Measurements from ENCODE around the gene NADK2.

Gene NADK2

GRCh38 chr5:36175043-36175442, 66.7 kb downstream of the NADK2 start:
- peaks cover 96% of the 10 kb centered on the region for H3K36me3 ChIP-seq (ENCODE audit: control insufficient read depth, low read length)
- no peaks in the 10 kb centered on the region for H3K4me1 ChIP-seq (ENCODE audit: control insufficient read depth, low read length)
- H4K20me1 ChIP-seq (ENCODE audit: control insufficient read depth, insufficient read depth, low read depth, low read length), result no peaks in the 10 kb centered on the region
- no peak overlapping the region for H3K4me3 ChIP-seq (ENCODE audit: low read length)
- H3K27me3 ChIP-seq (ENCODE audit: control insufficient read depth, low read length), result no peaks in the 10 kb centered on the region
- TF ChIP-seq EZH2phosphoT487 (IDR thresholded peaks at IDR 0.05; ENCODE audit: borderline replicate concordance, low read length) (no peak), CTCF (IDR thresholded peaks at IDR 0.05; ENCODE audit: low read depth, low read length, poor library complexity, severe bottlenecking) (no peak)
- no peak overlapping the region for H3K27ac ChIP-seq (ENCODE audit: low read depth, low read length)
- H3K9me3 ChIP-seq (ENCODE audit: control insufficient read depth, insufficient read depth, low read length), result no peaks in the 10 kb centered on the region
- H3F3A ChIP-seq (ENCODE audit: control insufficient read depth, insufficient read depth), result no peaks in the 10 kb centered on the region
- no peaks in the 10 kb centered on the region for H3K79me2 ChIP-seq (ENCODE audit: control insufficient read depth, low read length)
- no peaks in the 10 kb centered on the region for H3K9me2 ChIP-seq (replicated peaks; ENCODE audit: control insufficient read depth, low read length)
- H3K4me2 ChIP-seq (ENCODE audit: low read length), result no peak overlapping the region

GRCh38 chr5:36174119-36174518, 67.6 kb downstream of the NADK2 start:
- Histone ChIP-seq H3K4me2 (ENCODE audit: low read length) (no peak overlapping the region), H3K4me3 (ENCODE audit: low read length) (no peak overlapping the region), H3F3A (ENCODE audit: control insufficient read depth, insufficient read depth) (no peaks in the 10 kb centered on the region), H3K79me2 (ENCODE audit: control insufficient read depth, low read length) (no peaks in the 10 kb centered on the region), H3K27me3 (ENCODE audit: control insufficient read depth, low read length) (no peaks in the 10 kb centered on the region), H3K9me2 (replicated peaks; ENCODE audit: control insufficient read depth, low read length) (no peaks in the 10 kb centered on the region), H3K27ac (ENCODE audit: low read depth, low read length) (no peak overlapping the region), H3K9me3 (ENCODE audit: control insufficient read depth, insufficient read depth, low read length) (no peaks in the 10 kb centered on the region), H3K4me1 (ENCODE audit: control insufficient read depth, low read length) (no peaks in the 10 kb centered on the region), H4K20me1 (ENCODE audit: control insufficient read depth, insufficient read depth, low read depth, low read length) (no peaks in the 10 kb centered on the region), H3K36me3 (ENCODE audit: control insufficient read depth, low read length) (peaks cover 96% of the 10 kb centered on the region)
- TF ChIP-seq EZH2phosphoT487 (IDR thresholded peaks at IDR 0.05; ENCODE audit: borderline replicate concordance, low read length), result no peak
- TF ChIP-seq CTCF (IDR thresholded peaks at IDR 0.05; ENCODE audit: low read depth, low read length, poor library complexity, severe bottlenecking), result no peak

- H3K36me3 ChIP-seq (ENCODE audit: control insufficient read depth, low read length), result peaks cover 95% of the 10 kb centered on the region
- H3K27ac ChIP-seq (ENCODE audit: low read depth, low read length), result no peak overlapping the region
- no peaks in the 10 kb centered on the region for H3K4me1 ChIP-seq (ENCODE audit: control insufficient read depth, low read length)
- no peak overlapping the region for H3K4me2 ChIP-seq (ENCODE audit: low read length)
- H3K9me3 ChIP-seq (ENCODE audit: control insufficient read depth, insufficient read depth, low read length), result no peaks in the 10 kb centered on the region
- no peaks in the 10 kb centered on the region for H3K79me2 ChIP-seq (ENCODE audit: control insufficient read depth, low read length)
- H3K9me2 ChIP-seq (replicated peaks; ENCODE audit: control insufficient read depth, low read length), result no peaks in the 10 kb centered on the region
- TF ChIP-seq EZH2phosphoT487 (IDR thresholded peaks at IDR 0.05; ENCODE audit: borderline replicate concordance, low read length) (no peak), CTCF (IDR thresholded peaks at IDR 0.05; ENCODE audit: low read depth, low read length, poor library complexity, severe bottlenecking) (no peak)
- no peaks in the 10 kb centered on the region for H4K20me1 ChIP-seq (ENCODE audit: control insufficient read depth, insufficient read depth, low read depth, low read length)
- no peaks in the 10 kb centered on the region for H3K27me3 ChIP-seq (ENCODE audit: control insufficient read depth, low read length)
- H3F3A ChIP-seq (ENCODE audit: control insufficient read depth, insufficient read depth), result no peaks in the 10 kb centered on the region
- H3K4me3 ChIP-seq (ENCODE audit: low read length), result no peak overlapping the region
Measured at GRCh38 chr5:36173426-36173825, 68.3 kb downstream of the NADK2 start.

- no peak for TF ChIP-seq EZH2phosphoT487 (IDR thresholded peaks at IDR 0.05; ENCODE audit: borderline replicate concordance, low read length)
- TF ChIP-seq CTCF (IDR thresholded peaks at IDR 0.05; ENCODE audit: low read depth, low read length, poor library complexity, severe bottlenecking), result no peak
- H3K4me2 ChIP-seq (ENCODE audit: low read length), result no peak overlapping the region
- H3K27me3 ChIP-seq (ENCODE audit: control insufficient read depth, low read length), result no peaks in the 10 kb centered on the region
- H3K9me3 ChIP-seq (ENCODE audit: control insufficient read depth, insufficient read depth, low read length), result no peaks in the 10 kb centered on the region
- no peaks in the 10 kb centered on the region for H4K20me1 ChIP-seq (ENCODE audit: control insufficient read depth, insufficient read depth, low read depth, low read length)
- H3K27ac ChIP-seq (ENCODE audit: low read depth, low read length), result no peak overlapping the region
- H3K36me3 ChIP-seq (ENCODE audit: control insufficient read depth, low read length), result peaks cover 95% of the 10 kb centered on the region
- no peaks in the 10 kb centered on the region for H3K9me2 ChIP-seq (replicated peaks; ENCODE audit: control insufficient read depth, low read length)
- no peaks in the 10 kb centered on the region for H3F3A ChIP-seq (ENCODE audit: control insufficient read depth, insufficient read depth)
- H3K79me2 ChIP-seq (ENCODE audit: control insufficient read depth, low read length), result no peaks in the 10 kb centered on the region; the same call in 1 of the 2 replicates
- H3K4me1 ChIP-seq (ENCODE audit: control insufficient read depth, low read length), result no peaks in the 10 kb centered on the region
- no peak overlapping the region for H3K4me3 ChIP-seq (ENCODE audit: low read length)
Measured at GRCh38 chr5:36172599-36172998, 69.1 kb downstream of the NADK2 start.
